NB4 (cell line): Measurements from ENCODE around the gene ZFYVE1.

Source experiments
- MAX ChIP-seq: IDR thresholded peaks from 2 replicates; pipeline ENCODE4 v1.6.1; 2011; ENCODE audit warnings: low read depth, low read length
- MYC ChIP-seq: IDR thresholded peaks from 2 replicates; pipeline ENCODE4 v1.6.1; 2011; ENCODE audit warnings: low read depth, low read length
- POLR2A ChIP-seq: IDR thresholded peaks from 2 replicates; pipeline ENCODE4 v1.6.1; 2011; ENCODE audit warnings: mild to moderate bottlenecking; ENCODE audit not compliant: insufficient read length; ENCODE audit errors: extremely low read depth
- TF ChIP-seq, protein P1 (sequence below): IDR thresholded peaks from one replicate; pipeline ENCODE4 v1.5.1; 2012; ENCODE audit warnings: low read depth, low read length

DNA sequence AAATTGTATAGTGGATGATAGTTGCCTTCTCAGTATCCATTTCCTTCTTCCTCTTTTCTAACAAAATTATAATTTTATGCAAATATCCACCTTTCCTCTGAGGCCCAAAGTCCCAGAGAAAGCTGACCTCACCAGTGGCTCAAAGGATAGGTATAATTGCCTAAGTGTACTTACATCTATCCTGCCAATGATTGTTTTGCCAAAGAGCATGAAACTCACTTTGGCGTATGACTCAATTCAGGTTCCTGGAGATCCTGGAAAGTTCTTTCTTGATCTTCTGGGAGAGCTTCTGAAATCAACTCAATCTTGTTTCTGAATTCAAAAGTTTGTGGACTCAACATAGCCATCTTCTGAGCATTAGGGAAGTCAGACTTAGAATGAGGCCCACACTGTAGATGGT lies 20.9 kb upstream of the ZFYVE1 start:
- TF ChIP-seq, protein P1, sequence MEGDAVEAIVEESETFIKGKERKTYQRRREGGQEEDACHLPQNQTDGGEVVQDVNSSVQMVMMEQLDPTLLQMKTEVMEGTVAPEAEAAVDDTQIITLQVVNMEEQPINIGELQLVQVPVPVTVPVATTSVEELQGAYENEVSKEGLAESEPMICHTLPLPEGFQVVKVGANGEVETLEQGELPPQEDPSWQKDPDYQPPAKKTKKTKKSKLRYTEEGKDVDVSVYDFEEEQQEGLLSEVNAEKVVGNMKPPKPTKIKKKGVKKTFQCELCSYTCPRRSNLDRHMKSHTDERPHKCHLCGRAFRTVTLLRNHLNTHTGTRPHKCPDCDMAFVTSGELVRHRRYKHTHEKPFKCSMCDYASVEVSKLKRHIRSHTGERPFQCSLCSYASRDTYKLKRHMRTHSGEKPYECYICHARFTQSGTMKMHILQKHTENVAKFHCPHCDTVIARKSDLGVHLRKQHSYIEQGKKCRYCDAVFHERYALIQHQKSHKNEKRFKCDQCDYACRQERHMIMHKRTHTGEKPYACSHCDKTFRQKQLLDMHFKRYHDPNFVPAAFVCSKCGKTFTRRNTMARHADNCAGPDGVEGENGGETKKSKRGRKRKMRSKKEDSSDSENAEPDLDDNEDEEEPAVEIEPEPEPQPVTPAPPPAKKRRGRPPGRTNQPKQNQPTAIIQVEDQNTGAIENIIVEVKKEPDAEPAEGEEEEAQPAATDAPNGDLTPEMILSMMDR: no peak
- TF ChIP-seq POLR2A: no peak
- TF ChIP-seq MAX: no peak
- TF ChIP-seq MYC: no peak
